PC-9 (cell line): ENCODE measurements around the gene TBCD. TPM values are rescaled to one million over a fixed set of nuclear protein-coding genes. Genes with fewer than 3 reads are reported as not detected.

Experiments
- BruUV-seq: library from RNA; stranded (reverse); fragments of 400-500 nt; replicated peaks from 2 replicates; lab custom pipeline; 2021; lab: Mats Ljungman, UMichigan
- CTCF ChIA-PET: fragments of 300-600 bp; sonication (Branson Sonifier 250); formaldehyde crosslinking; loops from one replicate; lab custom pipeline; 2022; ENCODE audit warnings: antibody characterized with exemption; lab: Charles Lee
- POLR2A ChIA-PET: fragments of 300-600 bp; sonication (Branson Sonifier 250); formaldehyde crosslinking; loops from one replicate; lab custom pipeline; 2022; ENCODE audit warnings: antibody characterized with exemption; ENCODE audit not compliant: unreplicated experiment; lab: Charles Lee
- DNase-seq, 2 experiments: peaks; one replicate each; pipeline versions ENCODE4 v3.0.0 to v3.0.0-alpha.2; 2015 to 2022; ENCODE audit warnings: mixed read lengths in 1 of 2
- H2AFZ ChIP-seq: fragments of 200-600 bp; sonication (generic); 2 replicates; pipeline ENCODE4 v1.8.1; 2017; ENCODE audit warnings: antibody characterized with exemption
- H3F3A ChIP-seq: fragments of 200-600 bp; sonication (generic); 2 replicates; pipeline ENCODE4 v1.8.1; 2017; ENCODE audit warnings: antibody characterized with exemption, mild to moderate bottlenecking, low read depth; ENCODE audit not compliant: insufficient read depth
- H3K27ac ChIP-seq: fragments of 200-600 bp; sonication (generic); 2 replicates; pipeline ENCODE4 v1.6.1; 2016; ENCODE audit warnings: mixed run types
- H3K27me3 ChIP-seq: fragments of 200-600 bp; sonication (generic); 2 replicates; pipeline ENCODE4 v1.6.1; 2016; ENCODE audit warnings: low read depth, mixed run types; ENCODE audit not compliant: insufficient read depth
- H3K36me3 ChIP-seq: fragments of 200-600 bp; sonication (generic); 2 replicates; pipeline ENCODE4 v1.6.1; 2016; ENCODE audit warnings: low read depth, mixed run types
- H3K4me1 ChIP-seq: fragments of 200-600 bp; sonication (generic); replicated peaks from 2 replicates; pipeline ENCODE4 v1.6.1; 2016; ENCODE audit warnings: mixed run types; ENCODE audit not compliant: insufficient read depth
- H3K4me2 ChIP-seq: fragments of 200-600 bp; sonication (generic); 2 replicates; pipeline ENCODE4 v1.6.1; 2017; ENCODE audit warnings: mixed run types
- H3K4me3 ChIP-seq: fragments of 200-600 bp; sonication (generic); 2 replicates; pipeline ENCODE4 v1.6.1; 2016; ENCODE audit warnings: mixed run types
- H3K79me2 ChIP-seq: fragments of 200-600 bp; sonication (generic); 2 replicates; pipeline ENCODE4 v1.6.1; 2017; ENCODE audit warnings: low read depth, mixed run types
- H3K9me2 ChIP-seq: fragments of 200-600 bp; sonication (generic); 2 replicates; pipeline ENCODE4 v1.8.1; 2017; ENCODE audit warnings: mild to moderate bottlenecking; ENCODE audit not compliant: insufficient read depth
- H3K9me3 ChIP-seq: fragments of 200-600 bp; sonication (generic); 2 replicates; pipeline ENCODE4 v1.8.1; 2016; ENCODE audit warnings: low read depth; ENCODE audit not compliant: insufficient read depth
- H4K20me1 ChIP-seq: fragments of 200-600 bp; sonication (generic); 2 replicates; pipeline ENCODE4 v1.8.1; 2017; ENCODE audit not compliant: insufficient read depth
- CTCF ChIP-seq: fragments of 200-600 bp; sonication (generic); conservative IDR thresholded peaks from 2 replicates; pipeline ENCODE4 v1.6.1; 2017; ENCODE audit warnings: mixed run types, antibody characterized with exemption, mild to moderate bottlenecking, moderate library complexity
- EZH2 ChIP-seq: fragments of 200-600 bp; sonication (generic); IDR thresholded peaks from 2 replicates; pipeline ENCODE4 v1.8.0; 2017; ENCODE audit warnings: antibody characterized with exemption, low read depth
- intact Hi-C: fragments of 100-400 bp; cut with micrococcal nuclease; formaldehyde crosslinking; loops from one replicate; pipeline ENCODE4 v1.10.0; 2022; ENCODE audit not compliant: unreplicated experiment
- total RNA-seq: library from RNA; stranded (reverse); gene quantifications from 2 replicates; pipeline ENCODE4 v1.2.3, GENCODE V29; 2021

Gene TBCD
- total RNA-seq, 1 experiment from 2014 or later, result 115 TPM

- ChIA-PET POLR2A (no interaction called here), CTCF (no interaction called here)
- no peaks in the 10 kb centered on the region for H3K27me3 ChIP-seq
- H4K20me1 ChIP-seq, result no peaks in the 10 kb centered on the region
- peaks cover 9% of the 10 kb centered on the region for H3K4me1 ChIP-seq
- intact Hi-C loops, result no loop called here
- H3K9me3 ChIP-seq, result no peaks in the 10 kb centered on the region
- H2AFZ ChIP-seq, result no peak overlapping the region
- H3K4me2 ChIP-seq, result no peak overlapping the region
- no peak overlapping the region for H3K4me3 ChIP-seq
- TF ChIP-seq EZH2 (no peak), CTCF (no peak)
- H3K9me2 ChIP-seq, result no peaks in the 10 kb centered on the region
- H3F3A ChIP-seq, result no peaks in the 10 kb centered on the region; the same call in 1 of the 2 replicates
- no peaks in the 10 kb centered on the region for H3K36me3 ChIP-seq
- peaks cover 8% of the 10 kb centered on the region; the same call in 1 of the 2 replicates for H3K79me2 ChIP-seq
- no peak for DNase-seq
- no TSS peak for BruUV-seq
- no peak overlapping the region for H3K27ac ChIP-seq
Measured at GRCh38 chr17:82869536-82869935, 117.7 kb downstream of the TBCD start.

GRCh38 chr17:82870091-82870491, 118.2 kb downstream of the TBCD start:
- no peak overlapping the region for H3K4me2 ChIP-seq
- no peaks in the 10 kb centered on the region for H4K20me1 ChIP-seq
- no TSS peak for BruUV-seq
- ChIA-PET POLR2A (no interaction called here), CTCF (no interaction called here)
- TF ChIP-seq CTCF (no peak), EZH2 (no peak)
- no peak for DNase-seq
- peaks cover 8% of the 10 kb centered on the region; the same call in 1 of the 2 replicates for H3K79me2 ChIP-seq
- H3K4me1 ChIP-seq, result peaks cover 15% of the 10 kb centered on the region
- intact Hi-C loops, result no loop called here
- H3K36me3 ChIP-seq, result no peaks in the 10 kb centered on the region
- H3K9me3 ChIP-seq, result no peaks in the 10 kb centered on the region
- H3K4me3 ChIP-seq, result no peak overlapping the region
- no peak overlapping the region for H2AFZ ChIP-seq
- H3K27me3 ChIP-seq, result no peaks in the 10 kb centered on the region
- H3K27ac ChIP-seq, result no peak overlapping the region
- peaks cover 5% of the 10 kb centered on the region for H3F3A ChIP-seq
- no peaks in the 10 kb centered on the region for H3K9me2 ChIP-seq

GRCh38 chr17:82870541-82870940, 118.7 kb downstream of the TBCD start:
- no peaks in the 10 kb centered on the region for H3K36me3 ChIP-seq

More at GRCh38 chr17:82870541-82870940, 118.7 kb downstream of the TBCD start:
- Histone ChIP-seq H3K4me2 (no peak overlapping the region), H3K9me2 (no peaks in the 10 kb centered on the region), H3K4me1 (peaks cover 18% of the 10 kb centered on the region), H3K4me3 (no peak overlapping the region), H3F3A (peaks cover 10% of the 10 kb centered on the region), H2AFZ (no peak overlapping the region), H3K27ac (no peak overlapping the region), H4K20me1 (no peaks in the 10 kb centered on the region), H3K9me3 (no peaks in the 10 kb centered on the region), H3K27me3 (no peaks in the 10 kb centered on the region), H3K79me2 (peaks cover 8% of the 10 kb centered on the region; the same call in 1 of the 2 replicates)
- ChIA-PET POLR2A (no interaction called here), CTCF (no interaction called here)
- no peak for DNase-seq
- TF ChIP-seq EZH2 (no peak), CTCF (no peak)
- no TSS peak for BruUV-seq
- intact Hi-C loops, result no loop called here
